ENCODE data around the gene REXO5. TPM values are rescaled to one million over a fixed set of nuclear protein-coding genes. Genes with fewer than 3 reads are reported as not detected.

REXO5 gene
- total and polyA plus RNA-seq, 8 donors: 0.88 to 4.9 (median 2.1) TPM

GRCh38 chr16:20846030-20846429 is 39.7 kb downstream of the REXO5 start:
- 93 to 95% methylated on average over 6 of the region's 6 CpGs for WGBS, 2 donors
- intact Hi-C loops (cut with DNase I): loop anchor here in 2 of 3 donors (5.0 kb wide), 1 partner anchor 236 kb away; no protein-coding TSS in a partner anchor
- H3K4me3 ChIP-seq: no peak overlapping the region

GRCh38 chr16:20846551-20846950 is 40.2 kb downstream of the REXO5 start:
- DNase-seq (no peak), ATAC-seq (no peak), FAIRE-seq (no peak)
- peaks cover 0 to 12% (median 0%) of the 10 kb centered on the region in 3 donors for H3K4me1 ChIP-seq
- H3K27ac ChIP-seq: no peak overlapping the region
- no peaks in the 10 kb centered on the region for H3K36me3 ChIP-seq
- no peaks in the 10 kb centered on the region for H3K9me3 ChIP-seq
- H3K4me3 ChIP-seq: no peak overlapping the region
- intact Hi-C loops (cut with DNase I): loop anchor here in 2 of 3 donors (5.0 kb wide), 1 partner anchor 236 kb away; no protein-coding TSS in a partner anchor
- no peak for TF ChIP-seq CTCF (IDR thresholded peaks at IDR 0.05)
- H3K27me3 ChIP-seq: no peaks in the 10 kb centered on the region

More at GRCh38 chr16:20846030-20846429, 39.7 kb downstream of the REXO5 start:
- peaks cover 0 to 10% (median 0%) of the 10 kb centered on the region in 3 donors for H3K4me1 ChIP-seq
- no peaks in the 10 kb centered on the region for H3K9me3 ChIP-seq
- FAIRE-seq (no peak), ATAC-seq (no peak), DNase-seq (no peak)
- no peaks in the 10 kb centered on the region for H3K27me3 ChIP-seq
- no peak overlapping the region for H3K27ac ChIP-seq
- no peaks in the 10 kb centered on the region for H3K36me3 ChIP-seq
- no peak for TF ChIP-seq CTCF (IDR thresholded peaks at IDR 0.05)

- Histone ChIP-seq H3K4me3 (no peak overlapping the region), H3K27me3 (no peaks in the 10 kb centered on the region), H3K36me3 (no peaks in the 10 kb centered on the region), H3K9me3 (no peaks in the 10 kb centered on the region), H3K4me1 (peaks cover 5 to 14% (median 5%) of the 10 kb centered on the region in 3 donors), H3K27ac (no peak overlapping the region)
- TF ChIP-seq CTCF (IDR thresholded peaks at IDR 0.05): no peak
- intact Hi-C loops (cut with DNase I): loop anchor here in 2 of 3 donors (5.0 kb wide), 1 partner anchor 235 kb away; no protein-coding TSS in a partner anchor
- DNase-seq: no peak
- no peak for ATAC-seq
- no peak for FAIRE-seq
- 44 to 70% methylated on average over 2 of the region's 2 CpGs for WGBS, 2 donors
Measured at GRCh38 chr16:20847550-20847949, 41.2 kb downstream of the REXO5 start.

GRCh38 chr16:20849589-20850390 is 43.5 kb downstream of the REXO5 start:
- intact Hi-C loops (cut with DNase I): loop anchor here in 2 of 3 donors (5.0 kb wide), 1 partner anchor 233 kb away; no protein-coding TSS in a partner anchor
- 40 to 44% methylated on average over 6 of the region's 6 CpGs for WGBS, 2 donors
- ATAC-seq (peak; percentile 65 to 91 (median 87)), DNase-seq (peak in 5 of 6 donors; percentile 41 to 85 (median 55)), FAIRE-seq (no peak)
- peak; percentile 81 to 96 (median 92) for TF ChIP-seq CTCF (IDR thresholded peaks at IDR 0.05)
- no peak overlapping the region for H3K27ac ChIP-seq
- no peak overlapping the region for H3K4me3 ChIP-seq
- no peaks in the 10 kb centered on the region for H3K36me3 ChIP-seq
- no peaks in the 10 kb centered on the region for H3K27me3 ChIP-seq
- H3K4me1 ChIP-seq: peaks cover 5 to 14% (median 5%) of the 10 kb centered on the region in 3 donors
- no peaks in the 10 kb centered on the region for H3K9me3 ChIP-seq

GRCh38 chr16:20850981-20851380 is 44.7 kb downstream of the REXO5 start:
- TF ChIP-seq CTCF (IDR thresholded peaks at IDR 0.05): no peak
- ATAC-seq (no peak), FAIRE-seq (no peak), DNase-seq (no peak)
- peak overlapping the region; percentile 9 to 43 (median 22) for H3K27ac ChIP-seq
- H3K4me1 ChIP-seq: peaks cover 5 to 14% (median 5%) of the 10 kb centered on the region in 3 donors
- H3K9me3 ChIP-seq: no peaks in the 10 kb centered on the region
- H3K4me3 ChIP-seq: no peak overlapping the region
- intact Hi-C loops (cut with DNase I): no loop called here
- H3K36me3 ChIP-seq: no peaks in the 10 kb centered on the region
- no peaks in the 10 kb centered on the region for H3K27me3 ChIP-seq
- WGBS, 2 donors: 71 to 77% methylated on average over 3 of the region's 3 CpGs
